Body of pancreas (tissue), 4 donors: ENCODE measurements around the gene DGKD.

Experiments used
- CTCF ChIP-seq, 7 experiments: fragments of 450-650 bp in 4 of 7; fragments of 200-600 bp in 3 of 7; sonication (generic) in 3 of 7; IDR thresholded peaks; one replicate each; pipeline ENCODE4 v1.5.1; 2016 to 2019; ENCODE audit warnings: antibody characterized with exemption in 7 of 7
- POLR2A ChIP-seq, 3 donors: fragments of 450-650 bp; IDR thresholded peaks; one replicate each; pipeline ENCODE4 v1.6.1; 2016; ENCODE audit warnings: antibody characterized with exemption in 3 of 3, mild to moderate bottlenecking in 2 of 3

- TF ChIP-seq CTCF (IDR thresholded peaks at IDR 0.05), result no peak
- no peak for TF ChIP-seq POLR2A (IDR thresholded peaks at IDR 0.05)
Measured at GRCh38 chr2:233407771-233408181, 53.5 kb downstream of the DGKD start.
